ENCODE data around the gene GPR143.

GPR143 gene

DNA sequence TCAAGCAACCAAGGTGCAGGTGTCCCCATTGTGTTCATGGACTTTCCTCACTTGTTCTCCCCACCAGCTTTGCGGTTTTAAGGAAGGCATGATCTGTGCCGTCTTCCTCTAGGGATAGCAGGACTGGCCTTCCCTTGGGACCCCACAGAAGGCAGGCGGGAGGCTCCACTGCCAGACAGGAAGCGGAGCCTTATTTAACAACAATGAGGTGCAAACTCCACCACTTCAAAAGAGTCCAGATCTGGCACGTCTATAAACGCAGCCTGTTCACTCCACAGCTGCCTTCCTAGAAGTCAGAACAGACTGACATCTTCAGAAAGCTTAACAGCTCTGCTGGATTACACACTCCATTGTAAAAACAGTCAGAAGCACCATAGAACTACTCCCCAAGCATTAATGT is 1.7 kb upstream of the GPR143 start:
- no peaks in the 10 kb centered on the region for H3K27me3 ChIP-seq (ENCODE audit: insufficient read depth, poor library complexity, severe bottlenecking)
- TF ChIP-seq POLR2AphosphoS5 (IDR thresholded peaks at IDR 0.05; ENCODE audit: low read depth) = no peak
- no peak for TF ChIP-seq REST (IDR thresholded peaks at IDR 0.05; ENCODE audit: insufficient replicate concordance, low read depth)
- TF ChIP-seq GABPA (IDR thresholded peaks at IDR 0.05; ENCODE audit: low read depth) = no peak
- no peak for TF ChIP-seq CTCF (IDR thresholded peaks at IDR 0.05; ENCODE audit: insufficient read depth, low read length)
- H3K27ac ChIP-seq (replicated peaks) = no peak overlapping the region
- H3K4me3 ChIP-seq (replicated peaks; ENCODE audit: insufficient read depth, low read length) = no peak overlapping the region
- no peak for DNase-seq (ENCODE audit: low read depth in 1 of 2, low spot score in 1 of 2)

GRCh38 chrX:9765072-9765736 is 443 bp downstream of the GPR143 start:
- H3K4me3 ChIP-seq (replicated peaks; ENCODE audit: insufficient read depth, low read length) = no peak overlapping the region
- H3K27me3 ChIP-seq (ENCODE audit: insufficient read depth, poor library complexity, severe bottlenecking) = no peaks in the 10 kb centered on the region
- TF ChIP-seq SPI1 (IDR thresholded peaks at IDR 0.05; ENCODE audit: borderline replicate concordance, low read depth) (no peak), GABPA (IDR thresholded peaks at IDR 0.05; ENCODE audit: low read depth) (no peak), CTCF (IDR thresholded peaks at IDR 0.05; ENCODE audit: insufficient read depth, low read length) (no peak)
- no peak for DNase-seq (ENCODE audit: low read depth in 1 of 2, low spot score in 1 of 2)
- H3K27ac ChIP-seq (replicated peaks) = no peak overlapping the region

- TF ChIP-seq POLR2AphosphoS5 (IDR thresholded peaks at IDR 0.05; ENCODE audit: low read depth) (no peak), SPI1 (IDR thresholded peaks at IDR 0.05; ENCODE audit: borderline replicate concordance, low read depth) (no peak), GABPA (IDR thresholded peaks at IDR 0.05; ENCODE audit: low read depth) (no peak), CTCF (IDR thresholded peaks at IDR 0.05; ENCODE audit: insufficient read depth, low read length) (no peak), REST (IDR thresholded peaks at IDR 0.05; ENCODE audit: insufficient replicate concordance, low read depth) (no peak)
- H3K27me3 ChIP-seq (ENCODE audit: insufficient read depth, poor library complexity, severe bottlenecking) = no peaks in the 10 kb centered on the region
- no peak for DNase-seq (ENCODE audit: low read depth in 1 of 2, low spot score in 1 of 2)
These were observed 6.3 kb downstream of the GPR143 start for GRCh38 chrX:9759337-9759736.

More at GRCh38 chrX:9759337-9759736, 6.3 kb downstream of the GPR143 start:
- H3K27ac ChIP-seq (replicated peaks) = no peak overlapping the region
- no peak overlapping the region for H3K4me3 ChIP-seq (replicated peaks; ENCODE audit: insufficient read depth, low read length)

Data from HL-60 (cell line).